Glutamatergic neuron (in vitro differentiated cells): ENCODE results near the gene NR2E3. TPM values are rescaled to one million over a fixed set of nuclear protein-coding genes. Genes with fewer than 3 reads are reported as not detected.
A peak's percentile ranks its signal among the peaks of the same experiment; 100 is the strongest.

Experiments
- DNase-seq: peaks from one replicate; pipeline ENCODE4 v3.0.0; 2022
- H3K27ac Mint-ChIP-seq: one replicate; pipeline ENCODE4 v1.8.0; 2020; ENCODE audit warnings: mild to moderate bottlenecking, mixed read lengths, inconsistent platforms; ENCODE audit not compliant: unreplicated experiment
- H3K27me3 Mint-ChIP-seq: one replicate; pipeline ENCODE4 v1.8.0; 2020; ENCODE audit warnings: mild to moderate bottlenecking, moderate library complexity, mixed read lengths, inconsistent platforms; ENCODE audit not compliant: unreplicated experiment
- H3K36me3 Mint-ChIP-seq: one replicate; pipeline ENCODE4 v1.8.0; 2020; ENCODE audit warnings: mild to moderate bottlenecking, mixed read lengths, inconsistent platforms; ENCODE audit not compliant: unreplicated experiment
- H3K4me1 Mint-ChIP-seq: one replicate; pipeline ENCODE4 v1.8.0; 2020; ENCODE audit warnings: mild to moderate bottlenecking, low read depth, mixed read lengths, inconsistent platforms; ENCODE audit not compliant: unreplicated experiment
- H3K4me3 Mint-ChIP-seq: one replicate; pipeline ENCODE4 v1.8.0; 2020; ENCODE audit warnings: mild to moderate bottlenecking, mixed read lengths, inconsistent platforms; ENCODE audit not compliant: unreplicated experiment
- H3K9me3 Mint-ChIP-seq: one replicate; pipeline ENCODE4 v1.8.0; 2020; ENCODE audit warnings: mild to moderate bottlenecking, moderate library complexity, mixed read lengths, inconsistent platforms; ENCODE audit not compliant: unreplicated experiment
- total RNA-seq: library from RNA; stranded (reverse); fragmentation: NEBNext Ultra II Directional; extraction: Animal tissue kit (Norgen Biotek cat#: 25700); gene quantifications from one replicate; pipeline ENCODE4 v1.2.1, GENCODE V29; 2021; ENCODE audit not compliant: unreplicated experiment
- TF ChIP-seq, protein P1 (sequence below): fragments of 200-600 bp; sonication (generic); IDR thresholded peaks from one replicate; pipeline ENCODE4 v1.5.0; 2021; ENCODE audit not compliant: partially characterized antibody, unreplicated experiment

NR2E3 gene
- total RNA-seq, 1 donor from 2014 or later = 0.69 TPM

DNA sequence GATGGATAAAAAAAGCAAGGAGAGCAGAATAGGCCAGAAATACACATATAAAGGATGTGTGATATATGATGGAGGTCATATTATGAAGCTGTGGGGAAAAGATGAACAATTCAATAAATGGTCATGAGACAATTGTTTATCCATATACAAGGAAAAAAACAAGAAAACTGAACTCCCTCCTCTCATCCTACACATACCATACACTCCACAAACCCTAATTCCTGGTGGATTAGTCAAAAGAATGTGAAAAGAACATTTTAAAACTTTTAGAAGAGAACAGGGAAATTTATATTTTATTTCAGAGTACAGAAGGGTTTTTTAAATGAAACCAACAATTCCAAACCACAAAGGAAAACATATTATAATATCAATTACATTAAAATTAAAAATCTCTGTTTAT is 34.5 kb upstream of the NR2E3 start:
- Mint-ChIP-seq H3K4me1 (peaks cover 41% of the 10 kb centered on the region), H3K27me3 (peaks cover 2% of the 10 kb centered on the region), H3K9me3 (peaks cover 2% of the 10 kb centered on the region), H3K4me3 (no peak overlapping the region), H3K36me3 (peaks cover 10% of the 10 kb centered on the region), H3K27ac (no peak overlapping the region)
- TF ChIP-seq, protein P1, sequence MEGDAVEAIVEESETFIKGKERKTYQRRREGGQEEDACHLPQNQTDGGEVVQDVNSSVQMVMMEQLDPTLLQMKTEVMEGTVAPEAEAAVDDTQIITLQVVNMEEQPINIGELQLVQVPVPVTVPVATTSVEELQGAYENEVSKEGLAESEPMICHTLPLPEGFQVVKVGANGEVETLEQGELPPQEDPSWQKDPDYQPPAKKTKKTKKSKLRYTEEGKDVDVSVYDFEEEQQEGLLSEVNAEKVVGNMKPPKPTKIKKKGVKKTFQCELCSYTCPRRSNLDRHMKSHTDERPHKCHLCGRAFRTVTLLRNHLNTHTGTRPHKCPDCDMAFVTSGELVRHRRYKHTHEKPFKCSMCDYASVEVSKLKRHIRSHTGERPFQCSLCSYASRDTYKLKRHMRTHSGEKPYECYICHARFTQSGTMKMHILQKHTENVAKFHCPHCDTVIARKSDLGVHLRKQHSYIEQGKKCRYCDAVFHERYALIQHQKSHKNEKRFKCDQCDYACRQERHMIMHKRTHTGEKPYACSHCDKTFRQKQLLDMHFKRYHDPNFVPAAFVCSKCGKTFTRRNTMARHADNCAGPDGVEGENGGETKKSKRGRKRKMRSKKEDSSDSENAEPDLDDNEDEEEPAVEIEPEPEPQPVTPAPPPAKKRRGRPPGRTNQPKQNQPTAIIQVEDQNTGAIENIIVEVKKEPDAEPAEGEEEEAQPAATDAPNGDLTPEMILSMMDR = no peak
- DNase-seq = no peak

DNA sequence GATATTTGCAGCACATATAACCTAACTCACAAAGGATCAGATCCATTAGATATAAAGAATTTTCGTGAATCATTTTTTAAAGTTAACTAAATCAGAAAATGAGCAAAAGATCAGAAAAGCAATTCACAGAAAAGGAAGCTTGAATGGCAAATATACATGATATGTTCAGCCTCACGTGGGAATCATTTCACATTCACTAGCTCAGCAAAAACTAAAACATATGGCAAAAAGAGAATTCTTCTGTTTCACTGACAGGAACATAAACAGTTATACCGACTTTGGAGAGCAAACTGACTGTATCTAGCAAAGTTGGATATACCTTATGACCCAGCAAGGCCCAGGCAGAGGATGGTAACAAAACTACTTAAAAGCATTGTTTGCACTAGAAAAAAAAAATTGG is 34.0 kb upstream of the NR2E3 start:
- peaks cover 2% of the 10 kb centered on the region for H3K27me3 Mint-ChIP-seq
- TF ChIP-seq, protein P1 = no peak
- no peak overlapping the region for H3K27ac Mint-ChIP-seq
- DNase-seq = no peak
- H3K36me3 Mint-ChIP-seq = peaks cover 5% of the 10 kb centered on the region
- peaks cover 2% of the 10 kb centered on the region for H3K9me3 Mint-ChIP-seq
- H3K4me3 Mint-ChIP-seq = no peak overlapping the region
- H3K4me1 Mint-ChIP-seq = peaks cover 42% of the 10 kb centered on the region

DNA sequence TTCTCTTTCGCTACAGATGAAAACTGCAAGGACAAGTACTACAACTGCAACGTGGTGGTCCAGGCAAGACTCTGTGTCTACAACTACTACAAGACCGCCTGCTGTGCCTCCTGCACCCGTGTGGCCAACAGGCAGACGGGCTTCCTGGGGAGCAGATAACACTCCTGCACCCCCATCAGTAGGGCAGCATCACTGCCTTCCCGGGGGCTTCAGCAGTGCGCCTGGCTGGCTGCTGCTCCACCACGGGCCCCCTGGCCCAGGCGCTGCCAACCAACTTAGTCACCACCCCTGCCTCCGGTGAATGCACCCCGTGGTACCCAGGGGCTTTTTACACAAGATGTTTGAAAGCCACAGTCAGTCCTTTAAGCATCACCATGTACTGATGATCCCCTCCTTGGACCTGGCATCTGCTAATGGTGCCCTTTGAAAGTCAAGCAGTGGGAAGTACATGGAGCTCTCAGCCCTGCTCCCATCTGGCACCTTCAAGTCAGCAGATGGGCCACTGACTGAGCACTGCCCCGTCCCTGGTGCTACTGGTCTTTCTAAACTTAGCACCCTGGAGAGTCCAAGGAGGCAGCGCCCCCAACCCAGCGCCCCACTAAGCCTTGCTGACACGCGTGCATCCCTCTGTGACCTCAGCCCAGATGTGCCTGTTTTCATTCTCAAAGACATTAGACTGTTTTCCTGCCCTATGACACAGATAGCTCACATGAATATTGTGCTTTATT is 33.0 kb upstream of the NR2E3 start:
- peak overlapping the region; percentile 7 for H3K27ac Mint-ChIP-seq
- TF ChIP-seq, protein P1 = no peak
- no peaks in the 10 kb centered on the region for H3K36me3 Mint-ChIP-seq
- H3K4me3 Mint-ChIP-seq = peak overlapping the region; percentile 30
- DNase-seq = peak; percentile 34
- peaks cover 45% of the 10 kb centered on the region for H3K4me1 Mint-ChIP-seq
- peaks cover 2% of the 10 kb centered on the region for H3K9me3 Mint-ChIP-seq
- peaks cover 2% of the 10 kb centered on the region for H3K27me3 Mint-ChIP-seq

DNA sequence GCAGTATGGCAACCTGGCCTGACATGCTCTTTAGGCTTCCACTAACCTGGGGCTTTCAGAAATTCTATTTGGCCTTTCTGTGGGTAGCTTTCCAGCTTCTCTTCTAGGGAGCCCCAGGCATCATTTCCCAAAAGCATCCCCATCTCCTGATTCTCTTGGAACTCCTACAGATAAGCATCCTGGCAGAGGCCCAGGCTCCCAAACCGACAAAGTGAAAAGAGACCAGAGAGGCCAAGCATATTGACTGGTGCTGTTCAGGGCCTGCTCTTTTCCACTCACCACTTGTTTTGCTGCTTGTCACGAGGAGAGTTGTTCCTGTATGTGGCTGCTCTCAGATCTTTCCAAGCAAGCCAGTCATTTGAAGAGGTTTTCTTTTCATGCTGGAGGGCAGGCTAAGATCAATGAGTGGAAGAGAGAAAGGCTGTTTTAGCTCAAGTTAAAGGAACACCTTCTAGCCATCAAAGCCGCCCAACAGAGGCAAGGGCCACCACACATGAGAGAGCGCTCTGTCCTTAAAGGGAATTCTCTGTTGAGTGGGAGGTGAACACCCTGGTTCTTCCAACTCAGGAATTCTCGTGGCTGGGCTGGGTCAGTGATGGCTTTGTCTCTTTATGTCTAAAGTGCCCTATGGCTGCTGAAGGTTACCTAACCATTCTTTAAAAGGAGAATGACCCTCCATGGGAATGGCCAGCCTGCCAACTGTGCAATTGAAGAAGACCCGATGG is 31.1 kb upstream of the NR2E3 start:
- DNase-seq = no peak
- TF ChIP-seq, protein P1 = no peak
- Mint-ChIP-seq H3K4me1 (peaks cover 49% of the 10 kb centered on the region), H3K27me3 (peaks cover 2% of the 10 kb centered on the region), H3K36me3 (no peaks in the 10 kb centered on the region), H3K9me3 (peaks cover 2% of the 10 kb centered on the region), H3K4me3 (no peak overlapping the region), H3K27ac (no peak overlapping the region)
